GM19099 (cell line): ENCODE data around the gene PASK.

ENCODE experiments used
- POLR2A ChIP-seq: IDR thresholded peaks from 3 replicates; pipeline ENCODE4 v1.6.1; 2011; ENCODE audit warnings: low read depth; ENCODE audit not compliant: insufficient read length; ENCODE audit errors: extremely low read depth

The PASK gene

DNA sequence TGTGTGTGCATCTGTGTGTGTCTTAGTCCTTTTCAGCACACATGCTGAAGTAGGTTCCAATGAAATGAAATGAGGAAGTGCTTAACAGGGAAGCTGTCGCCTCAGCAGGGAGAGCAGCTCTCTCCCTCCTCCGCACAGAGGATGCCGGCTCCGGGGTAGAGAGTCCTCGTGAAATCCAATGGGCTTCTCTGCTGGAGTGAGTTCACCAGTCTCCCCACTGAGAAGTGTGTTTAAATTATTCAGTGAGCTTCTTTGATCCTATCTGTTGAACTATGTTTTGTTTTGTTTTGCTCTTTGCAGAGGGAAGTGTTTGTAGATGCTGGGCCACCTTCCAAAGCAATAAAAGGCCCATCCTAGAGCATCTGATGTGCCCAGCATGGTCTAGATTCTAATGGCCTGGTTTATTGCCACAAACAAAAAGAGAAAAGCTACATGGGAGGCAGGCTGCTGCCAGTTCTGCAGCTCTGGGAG lies 7.7 kb upstream of the PASK start:
- TF ChIP-seq POLR2A = no peak

DNA sequence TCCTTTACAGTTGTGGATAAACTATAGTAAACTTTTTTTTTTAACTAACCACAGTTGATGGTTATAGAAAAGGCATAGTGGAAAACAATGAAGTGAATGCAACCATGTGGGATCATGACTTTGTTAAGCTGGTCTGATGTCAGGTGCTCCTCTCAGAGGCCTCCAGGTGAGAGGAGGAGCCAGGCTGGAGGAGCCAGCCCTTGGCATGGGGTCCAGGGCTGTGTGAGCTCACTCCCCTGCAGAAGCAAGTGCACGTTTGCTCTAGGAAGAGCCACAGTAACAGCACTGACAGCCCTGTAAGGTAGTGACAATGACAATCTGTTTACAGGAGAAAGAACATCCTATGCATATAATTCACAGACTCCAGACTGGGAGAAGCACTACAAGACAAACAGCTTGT lies 6.7 kb upstream of the PASK start:
- no peak for TF ChIP-seq POLR2A

DNA sequence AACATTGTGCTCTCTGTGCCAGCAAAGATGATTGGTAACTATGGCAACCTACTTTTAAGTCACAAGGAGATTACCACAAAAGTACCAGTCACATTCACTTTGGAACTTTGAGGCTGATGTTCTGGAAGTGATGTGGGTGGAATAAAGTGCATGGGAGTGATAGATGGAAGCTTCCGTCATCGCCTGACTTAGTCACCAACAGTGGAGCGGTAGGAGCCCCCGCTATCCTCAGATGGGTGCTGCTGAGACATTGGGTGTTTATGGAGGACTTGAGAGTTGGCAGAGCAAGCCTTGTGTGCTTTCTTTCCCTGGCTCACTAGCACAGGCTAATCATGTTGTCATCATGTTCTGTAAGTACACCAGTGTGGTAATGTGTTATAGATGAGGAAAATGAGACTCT lies 5.6 kb upstream of the PASK start:
- TF ChIP-seq POLR2A = no peak

DNA sequence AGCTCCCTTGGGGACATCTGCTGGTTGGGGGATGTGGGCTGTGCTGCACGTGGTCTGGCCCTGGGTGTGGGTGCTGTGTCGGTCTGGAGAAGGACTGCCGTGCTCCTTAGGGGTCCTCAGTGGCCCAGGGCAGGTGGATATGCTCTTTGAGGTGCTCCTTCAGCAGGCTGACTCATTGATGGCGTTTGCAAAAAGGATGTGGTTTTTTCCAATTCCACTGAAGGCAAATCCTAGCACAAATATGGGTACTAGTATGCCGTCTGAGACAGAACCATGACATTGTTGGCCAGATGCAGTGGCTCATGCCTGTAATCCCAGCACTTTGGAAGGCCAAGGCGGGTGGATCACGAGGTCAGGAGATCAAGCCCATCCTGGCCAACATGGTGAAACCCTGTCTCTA lies 4.3 kb upstream of the PASK start:
- no peak for TF ChIP-seq POLR2A

DNA sequence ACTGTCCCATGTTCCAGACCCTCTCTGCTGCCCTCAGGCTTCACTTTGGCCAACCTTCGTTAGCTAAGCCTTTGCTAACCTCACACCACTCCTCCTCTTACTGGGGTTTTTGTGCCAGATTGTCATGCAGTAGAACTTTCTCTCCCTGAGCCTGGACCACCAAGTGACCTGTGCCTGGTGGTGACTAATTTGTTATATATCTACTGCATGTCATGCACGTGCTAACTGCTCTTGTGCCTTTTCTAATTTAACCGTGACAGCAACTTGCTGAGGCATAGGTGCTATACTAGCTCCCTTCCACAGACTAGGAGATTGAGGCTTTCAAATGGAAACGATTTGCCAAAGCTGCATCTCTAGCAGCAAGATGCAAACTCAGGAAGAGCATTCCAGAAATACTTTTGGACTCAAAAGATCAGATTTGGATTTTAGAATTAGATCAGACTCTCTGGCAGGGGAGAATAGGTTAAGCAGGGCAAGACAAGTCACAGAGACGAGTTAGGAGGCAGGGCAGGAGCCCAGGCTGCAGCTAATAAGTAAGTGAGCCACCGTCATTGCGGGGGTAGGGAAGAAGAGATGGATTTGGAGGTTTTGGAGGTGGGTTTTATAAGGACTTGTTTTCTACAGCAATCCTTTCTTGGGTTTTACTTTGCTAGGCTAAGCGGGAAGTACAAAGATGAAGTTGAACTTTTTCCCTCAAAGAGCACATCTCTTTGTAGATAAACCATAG lies 2.8 kb upstream of the PASK start:
- no peak for TF ChIP-seq POLR2A

DNA sequence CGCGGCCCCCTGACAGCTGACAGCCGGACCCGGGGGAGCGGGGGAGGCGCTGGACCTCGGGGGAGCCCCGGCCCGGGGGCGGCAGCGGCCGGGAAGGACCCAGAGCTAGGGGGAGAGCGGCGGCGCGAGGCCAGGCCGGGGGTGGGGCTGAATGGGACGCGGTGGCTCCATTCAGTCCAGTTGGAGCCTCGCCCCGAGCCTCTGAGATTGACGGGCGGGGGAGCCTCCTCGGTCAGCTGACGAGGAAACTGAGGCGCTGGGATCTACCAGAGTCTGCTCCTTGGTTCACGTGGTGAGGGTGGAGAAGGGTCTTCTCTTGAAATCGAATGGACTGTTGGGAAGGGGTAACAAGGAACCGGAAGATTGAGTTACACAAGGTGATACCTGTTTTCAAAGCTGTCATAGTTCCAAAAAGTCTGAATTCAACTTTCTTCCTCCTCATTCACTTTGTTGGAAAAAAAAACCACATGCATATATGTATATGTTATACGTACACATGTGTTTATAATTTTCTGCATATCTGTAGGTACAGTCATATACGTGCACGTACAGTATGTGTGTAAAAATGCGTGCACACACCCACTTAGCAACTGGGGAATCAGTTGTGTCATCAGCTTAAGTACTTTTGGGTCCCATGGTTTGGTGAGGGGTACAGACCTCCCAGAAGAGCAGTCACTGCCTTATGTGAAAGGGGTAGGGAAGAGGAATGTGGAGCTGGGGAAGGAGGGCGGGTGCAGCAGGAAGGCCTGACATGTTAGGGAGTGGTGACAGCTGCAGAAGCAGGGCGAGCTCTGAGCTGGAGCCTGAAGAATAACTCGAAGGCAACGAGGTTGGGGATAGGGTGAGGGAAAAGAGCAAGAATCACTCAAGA lies 1.6 kb upstream of the PASK start:
- no peak for TF ChIP-seq POLR2A

DNA sequence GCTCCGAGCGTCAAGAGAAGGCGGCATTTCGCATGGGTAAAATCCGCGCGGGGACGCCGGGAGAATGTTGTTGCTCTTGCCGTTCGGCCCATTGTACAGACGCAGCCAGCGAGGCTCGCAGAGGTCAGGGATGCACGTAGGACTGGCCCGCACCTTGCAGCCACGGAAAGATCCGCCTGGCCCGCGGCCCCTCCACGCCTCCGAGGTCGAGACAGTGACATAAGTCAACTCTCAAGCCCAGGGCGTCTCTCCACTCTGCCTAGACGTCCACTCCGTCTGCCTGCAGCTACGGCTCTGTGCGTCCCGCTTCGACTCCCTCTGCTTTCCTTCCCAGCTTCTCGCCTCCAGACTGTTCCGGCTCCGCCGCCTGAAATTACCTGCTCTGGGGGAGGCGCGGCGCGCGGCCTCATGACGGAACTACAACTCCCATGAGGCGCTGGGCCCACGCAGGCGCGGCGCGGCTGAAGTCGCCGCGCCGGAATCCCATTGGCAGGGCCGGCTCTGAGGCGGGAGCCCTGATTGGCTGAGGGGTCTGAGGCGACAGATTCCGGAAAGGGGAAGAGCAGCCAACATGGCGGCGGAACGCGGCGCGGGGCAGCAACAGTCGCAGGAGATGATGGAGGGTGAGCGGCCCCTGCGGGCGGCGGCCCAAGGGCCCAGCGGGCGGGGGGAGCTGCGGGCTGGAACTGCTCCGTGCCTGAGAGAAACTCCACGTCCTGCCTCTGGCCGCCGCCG lies 820 bp upstream of the PASK start, which contains the start of gene PPP1R7:
Gene PPP1R7 (plus strand): TSS at position 543 of the 735 bp plus-strand sequence. CDS start 29 bp downstream, at position 572.
- TF ChIP-seq POLR2A = peak; percentile 82

DNA sequence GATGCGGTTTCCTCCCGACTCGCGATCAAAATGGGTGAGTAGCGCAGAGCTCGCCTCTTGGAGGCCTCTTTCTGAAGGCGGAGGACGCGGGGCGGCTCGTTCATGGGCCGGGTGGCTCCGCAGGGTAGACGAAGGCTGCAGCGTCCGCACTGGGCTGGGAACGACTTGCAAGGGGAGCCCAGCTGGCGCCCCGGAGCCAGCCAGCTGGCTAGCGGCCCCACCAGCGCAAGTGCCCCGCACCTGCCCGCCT lies 328 bp upstream of the PASK start:
- no peak for TF ChIP-seq POLR2A

DNA sequence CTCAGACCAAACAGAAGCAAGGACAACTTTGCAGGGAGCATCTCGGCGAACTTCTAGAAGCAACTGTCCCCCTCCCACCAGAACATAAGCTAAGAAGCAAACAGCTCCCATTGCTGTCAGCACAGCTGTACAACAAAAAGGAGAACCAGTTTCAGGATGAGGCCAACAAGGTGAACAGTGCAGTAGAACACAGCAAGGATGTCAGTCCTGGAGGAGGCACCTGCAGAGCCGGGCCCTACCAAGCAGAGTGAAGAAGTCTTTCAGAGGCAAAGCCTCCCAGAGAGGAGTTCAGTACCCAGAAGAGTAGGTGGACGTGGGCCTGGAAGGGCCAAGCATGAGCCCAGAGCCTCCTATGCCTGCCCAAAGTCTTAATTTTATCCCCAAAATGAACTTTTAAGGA lies 1.0 kb downstream of the PASK start:
- no peak for TF ChIP-seq POLR2A

DNA sequence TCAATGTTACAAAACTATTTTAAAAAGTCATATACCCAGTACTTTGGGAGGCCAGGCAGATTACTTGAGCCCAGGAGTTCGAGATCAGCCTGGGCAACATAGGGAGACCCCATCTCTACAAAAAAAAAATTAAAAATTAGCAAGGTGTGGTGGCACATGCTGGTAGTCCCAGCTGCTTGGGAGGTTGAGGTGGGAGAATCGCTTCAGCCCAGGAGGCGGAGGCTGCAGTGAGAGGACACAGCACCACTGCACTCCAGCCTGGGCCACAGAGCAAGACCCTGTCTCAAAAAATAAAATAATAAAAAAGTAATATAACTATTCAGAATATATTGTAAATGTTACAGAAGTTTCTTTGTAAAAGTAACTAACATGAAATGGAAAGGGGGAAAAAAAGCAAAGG lies 1.9 kb downstream of the PASK start:
- TF ChIP-seq POLR2A = no peak

DNA sequence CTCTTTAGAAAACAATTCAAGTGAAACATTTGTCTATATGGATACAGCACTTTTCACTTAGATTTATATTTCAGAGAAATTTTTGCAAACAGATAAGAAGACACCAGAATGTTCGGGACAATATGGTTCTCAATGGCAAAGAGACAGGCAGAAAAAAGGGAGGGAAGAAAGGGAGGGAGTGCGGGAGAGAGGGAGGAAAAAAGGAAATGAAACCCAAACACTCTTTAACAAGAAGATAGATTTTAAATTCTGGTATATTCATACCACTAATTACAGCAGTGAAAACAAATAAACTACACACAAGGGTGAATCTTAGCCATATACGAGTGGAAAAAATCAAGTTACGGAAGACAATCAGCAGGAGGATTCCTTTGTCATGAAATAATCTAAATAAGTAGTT lies 3.0 kb downstream of the PASK start:
- TF ChIP-seq POLR2A = no peak

DNA sequence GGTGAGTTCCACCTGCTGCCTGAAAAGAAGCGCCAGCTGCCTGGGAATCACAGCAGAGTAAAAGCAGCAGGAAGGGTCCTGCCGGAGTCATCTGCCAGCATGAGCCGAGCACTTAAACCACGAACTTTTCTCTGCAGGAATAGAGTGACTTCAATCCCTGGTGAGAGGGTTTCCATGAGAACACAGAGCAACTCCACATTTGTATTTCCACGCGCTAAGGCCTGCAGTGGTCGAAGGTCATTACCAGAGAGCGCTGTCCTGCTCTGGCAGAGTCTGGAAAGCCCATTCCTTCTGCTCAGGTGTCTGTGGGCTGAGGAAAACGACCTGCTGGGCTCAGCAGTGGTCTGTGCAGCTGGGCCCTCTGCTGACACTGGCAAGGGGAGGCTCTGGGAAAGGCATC lies 6.7 kb downstream of the PASK start:
- TF ChIP-seq POLR2A = no peak

DNA sequence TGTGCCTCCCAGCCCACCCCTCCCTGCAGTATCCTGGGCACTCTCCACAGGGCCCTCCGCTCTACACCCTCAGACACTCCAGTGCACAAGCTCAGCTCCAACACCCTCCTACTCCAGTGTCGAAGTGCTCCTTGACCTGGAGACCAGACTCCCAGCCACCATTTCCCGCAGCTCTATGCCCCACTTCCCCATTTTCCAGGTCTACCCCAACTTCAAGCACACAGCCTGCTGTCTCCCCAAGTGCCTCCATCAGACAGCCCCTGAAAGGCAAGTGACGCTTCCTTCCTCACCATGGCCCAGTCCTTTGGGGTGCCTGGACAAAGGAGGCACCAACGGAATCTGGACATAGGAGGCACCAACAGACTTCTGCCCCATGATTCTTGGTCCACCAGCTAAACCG lies 7.2 kb downstream of the PASK start:
- TF ChIP-seq POLR2A = no peak

DNA sequence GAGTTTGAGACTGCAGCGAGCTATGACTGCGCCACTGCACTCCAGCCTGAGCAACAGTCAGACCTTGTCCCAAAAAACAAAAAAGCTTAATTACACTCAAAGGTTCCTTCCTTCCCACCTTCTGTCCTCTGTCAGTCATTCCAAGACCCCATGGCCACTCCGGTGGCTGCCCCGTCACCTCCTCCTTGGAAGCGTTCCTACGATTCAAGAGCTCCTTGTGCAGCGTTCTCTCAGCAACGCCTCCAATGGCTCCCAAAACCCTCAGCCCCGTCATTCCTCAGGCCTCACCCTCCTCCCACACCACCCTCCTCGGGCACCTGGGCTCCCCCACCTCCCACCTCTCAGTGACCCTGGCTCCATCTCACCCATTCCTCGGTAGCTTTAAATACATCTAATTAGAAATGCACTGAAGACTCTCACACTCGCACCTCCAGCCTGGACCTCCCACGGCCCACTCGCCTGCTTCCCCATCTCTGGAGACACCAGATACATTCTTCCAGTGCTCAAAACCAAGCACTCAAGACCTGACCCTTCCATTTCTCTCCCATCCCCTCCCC lies 8.0 kb downstream of the PASK start:
- TF ChIP-seq POLR2A = no peak

DNA sequence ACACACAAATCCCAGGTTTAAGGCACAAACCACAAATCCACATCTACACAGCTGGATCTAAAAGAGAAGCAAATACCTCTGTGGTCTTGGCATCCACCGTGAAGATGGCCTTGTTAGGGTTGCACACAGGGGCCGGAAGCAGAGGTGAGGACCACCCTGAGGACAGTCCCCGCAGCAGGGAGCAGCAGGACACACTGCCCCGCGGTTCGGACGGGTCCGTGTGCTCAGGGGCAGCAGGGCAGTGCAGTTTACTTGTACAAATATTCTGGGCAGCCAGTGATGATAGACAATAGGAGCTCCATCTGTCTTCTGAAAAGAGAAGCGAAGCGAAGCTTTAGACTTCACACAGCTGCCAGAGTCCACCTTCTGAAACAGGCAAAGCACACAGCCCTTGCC lies 8.8 kb downstream of the PASK start:
- no peak for TF ChIP-seq POLR2A

DNA sequence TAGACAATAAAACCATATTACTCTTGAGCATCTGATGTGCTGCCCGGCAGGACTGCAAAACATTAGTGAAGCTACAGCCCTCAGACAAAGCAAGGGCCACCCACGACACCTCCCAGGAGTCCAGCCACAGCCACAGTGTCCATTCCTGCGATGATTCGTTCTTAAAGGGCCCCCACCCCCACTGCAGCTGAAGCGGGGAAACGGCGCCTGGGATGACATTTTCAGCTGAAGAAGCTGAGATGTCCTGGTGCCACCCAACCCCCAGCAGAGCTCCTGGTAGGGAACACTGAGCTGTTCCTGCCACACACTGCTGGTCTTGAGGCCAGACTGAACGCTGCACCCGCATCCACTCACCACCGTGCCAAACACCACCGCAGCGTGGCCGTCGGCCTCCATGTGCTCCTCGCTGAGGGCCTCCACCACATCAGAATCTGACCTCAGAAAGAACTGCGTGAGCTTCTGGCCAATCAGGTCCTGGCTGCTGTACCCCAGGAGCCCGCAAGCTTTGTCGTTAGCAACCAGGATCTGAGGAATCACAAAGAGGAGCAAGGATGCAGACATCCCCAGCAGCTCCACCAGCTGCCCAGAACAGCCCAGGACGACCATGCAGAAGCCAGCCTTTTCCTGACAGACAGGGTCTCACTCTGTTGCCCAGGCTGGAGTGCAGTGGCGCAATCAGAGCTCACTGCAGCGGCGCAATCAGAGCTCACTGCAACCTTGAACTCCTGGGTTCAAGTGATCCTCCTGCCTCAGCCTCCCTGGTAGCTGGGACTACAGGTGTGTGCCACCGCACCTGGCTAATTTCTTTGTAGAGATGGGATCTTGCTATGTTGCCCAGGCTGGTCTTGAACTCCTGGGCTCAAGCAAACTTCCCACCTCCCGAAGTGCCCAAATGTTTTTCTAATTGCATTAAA lies 9.5 kb downstream of the PASK start:
- TF ChIP-seq POLR2A = no peak
